HG03342 (cell line): ENCODE data around the gene FAM3D.
"Not testable (repeated sequence)": the region's sequence is repeated elsewhere in the genome, so short reads cannot be mapped to it uniquely, and the experiment has no call there.

Experiments
- ATAC-seq: cut with Tn5 transposase; IDR thresholded peaks from one replicate; pipeline ENCODE4 v1.9.1; 2021; ENCODE audit warnings: mild to moderate bottlenecking, moderate library complexity; ENCODE audit not compliant: unreplicated experiment

The FAM3D gene

GRCh38 chr3:58666683-58667082 lies at the start of gene FAM3D:
Gene FAM3D, minus strand, starts transcription at chr3:58666774. Its CDS starts 11,211 bp downstream, at chr3:58655563.
- ATAC-seq, result no peak

GRCh38 chr3:58713715-58714401 lies 47.3 kb upstream of the FAM3D start:
- ATAC-seq, result no peak

- no peak for ATAC-seq
These were observed 45.3 kb upstream of the FAM3D start for GRCh38 chr3:58711871-58712270.

- not testable (repeated sequence) for ATAC-seq
These were observed 42.4 kb upstream of the FAM3D start for GRCh38 chr3:58708983-58709382.

- no peak for ATAC-seq
These were observed 41.7 kb upstream of the FAM3D start for GRCh38 chr3:58708116-58708791.

GRCh38 chr3:58707390-58707930 lies 40.9 kb upstream of the FAM3D start:
- no peak for ATAC-seq

- ATAC-seq, result no peak
These were observed 40.0 kb upstream of the FAM3D start for GRCh38 chr3:58706395-58707167.

GRCh38 chr3:58704745-58705144 lies 38.2 kb upstream of the FAM3D start:
- no peak for ATAC-seq

GRCh38 chr3:58704304-58704703 lies 37.7 kb upstream of the FAM3D start:
- not testable (repeated sequence) for ATAC-seq

GRCh38 chr3:58698246-58698645 lies 31.7 kb upstream of the FAM3D start:
- ATAC-seq, result no peak

- ATAC-seq, result peak; percentile 56
These were observed 31.0 kb upstream of the FAM3D start for GRCh38 chr3:58697561-58697960.

- not testable (repeated sequence) for ATAC-seq
These were observed 30.2 kb upstream of the FAM3D start for GRCh38 chr3:58696813-58697212.

GRCh38 chr3:58696093-58696492 lies 29.5 kb upstream of the FAM3D start:
- no peak for ATAC-seq

- ATAC-seq, result not testable (repeated sequence)
These were observed 28.7 kb upstream of the FAM3D start for GRCh38 chr3:58695284-58695683.

GRCh38 chr3:58693940-58694850 lies 27.6 kb upstream of the FAM3D start:
- peak; percentile 55 for ATAC-seq

- no peak for ATAC-seq
These were observed 25.9 kb upstream of the FAM3D start for GRCh38 chr3:58692484-58692883.

GRCh38 chr3:58691997-58692396 lies 25.4 kb upstream of the FAM3D start:
- ATAC-seq, result no peak

- ATAC-seq, result no peak
These were observed 23.9 kb upstream of the FAM3D start for GRCh38 chr3:58690490-58690889.

- ATAC-seq, result no peak
These were observed 22.0 kb upstream of the FAM3D start for GRCh38 chr3:58688574-58688973.

- ATAC-seq, result no peak
These were observed 20.3 kb upstream of the FAM3D start for GRCh38 chr3:58686847-58687246.
